ENCODE results near the gene AMPD2.
"Not testable (repeated sequence)": the region's sequence is repeated elsewhere in the genome, so short reads cannot be mapped to it uniquely, and the experiment has no call there.

Gene AMPD2

DNA sequence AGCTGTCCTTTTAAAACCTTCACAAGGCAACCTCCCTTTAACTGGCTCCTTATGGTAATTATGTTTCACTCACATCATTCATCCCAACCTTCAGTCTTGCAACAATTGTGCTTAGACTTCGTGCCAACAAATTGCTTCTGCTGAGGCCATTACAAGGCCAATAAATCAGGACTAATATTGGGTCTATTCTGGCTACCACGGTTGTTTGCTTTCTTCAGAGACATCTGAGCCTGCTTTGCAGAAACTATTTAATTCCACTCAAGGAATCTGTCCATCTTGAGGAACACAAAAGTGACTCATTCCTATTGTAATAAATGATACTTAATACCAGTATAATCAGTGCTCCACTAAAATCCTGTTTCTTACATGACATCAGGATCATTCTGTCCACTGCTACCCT is 33.7 kb downstream of the AMPD2 start:
- no peak for DNase-seq

DNA sequence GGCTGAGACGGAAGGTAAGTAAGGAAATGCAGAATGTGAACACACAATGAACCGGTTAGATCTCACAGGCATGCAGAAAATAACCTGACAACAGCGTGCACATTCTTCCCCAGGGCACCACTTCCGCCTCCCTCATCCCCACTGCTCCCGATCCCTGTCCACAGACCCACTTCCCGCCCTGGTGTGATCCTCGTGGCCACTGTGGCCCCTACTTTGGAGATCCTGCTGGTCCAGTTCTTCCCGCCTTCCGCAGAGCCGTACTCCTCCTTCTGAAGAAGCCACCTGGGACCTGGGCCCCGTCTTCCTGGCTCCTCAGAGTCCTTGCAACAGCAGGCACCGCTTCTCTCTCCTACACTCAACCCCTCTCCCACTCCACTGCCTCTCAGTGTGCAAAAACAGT is 34.9 kb downstream of the AMPD2 start:
- no peak for DNase-seq

DNA sequence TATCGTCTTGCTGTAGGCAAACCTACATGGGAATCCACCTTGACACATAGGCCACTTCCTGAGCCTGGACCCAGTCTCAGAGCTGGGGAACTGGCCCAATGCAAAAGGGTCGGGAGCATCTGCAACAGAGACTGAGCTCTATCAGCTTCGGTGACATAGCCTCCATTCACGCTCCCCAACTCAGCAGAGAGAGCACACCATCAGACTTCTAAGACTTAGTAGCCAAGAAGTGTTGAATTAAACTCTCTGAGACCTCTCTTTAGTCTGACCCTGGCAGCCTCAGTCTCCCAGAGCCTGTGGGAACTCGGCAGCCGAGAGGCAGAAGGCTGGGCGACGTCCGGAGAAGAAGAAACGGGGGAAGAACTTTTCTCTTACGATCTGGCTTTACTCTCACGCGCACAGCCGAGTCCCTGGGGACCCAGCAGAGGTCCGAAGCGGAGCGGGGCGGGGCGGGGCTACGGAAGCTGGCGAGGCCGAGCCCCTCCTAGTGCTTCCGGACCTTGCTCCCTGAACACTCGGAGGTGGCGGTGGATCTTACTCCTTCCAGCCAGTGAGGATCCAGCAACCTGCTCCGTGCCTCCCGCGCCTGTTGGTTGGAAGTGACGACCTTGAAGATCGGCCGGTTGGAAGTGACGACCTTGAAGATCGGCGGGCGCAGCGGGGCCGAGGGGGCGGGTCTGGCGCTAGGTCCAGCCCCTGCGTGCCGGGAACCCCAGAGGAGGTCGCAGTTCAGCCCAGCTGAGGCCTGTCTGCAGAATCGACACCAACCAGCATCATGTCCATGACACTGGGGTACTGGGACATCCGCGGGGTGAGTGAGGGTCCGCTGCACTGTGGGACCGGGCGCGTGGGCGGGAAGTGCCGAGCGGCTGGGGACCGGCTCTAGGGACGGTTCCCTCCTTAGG is 36.2 kb downstream of the AMPD2 start, which contains the start of gene GSTM4:
Gene GSTM4 (plus strand): TSS at position 485 of the 905 bp plus-strand sequence. CDS start 291 bp downstream, at position 776.
- peak in 1 of 2 experiments; percentile 64 for DNase-seq

DNA sequence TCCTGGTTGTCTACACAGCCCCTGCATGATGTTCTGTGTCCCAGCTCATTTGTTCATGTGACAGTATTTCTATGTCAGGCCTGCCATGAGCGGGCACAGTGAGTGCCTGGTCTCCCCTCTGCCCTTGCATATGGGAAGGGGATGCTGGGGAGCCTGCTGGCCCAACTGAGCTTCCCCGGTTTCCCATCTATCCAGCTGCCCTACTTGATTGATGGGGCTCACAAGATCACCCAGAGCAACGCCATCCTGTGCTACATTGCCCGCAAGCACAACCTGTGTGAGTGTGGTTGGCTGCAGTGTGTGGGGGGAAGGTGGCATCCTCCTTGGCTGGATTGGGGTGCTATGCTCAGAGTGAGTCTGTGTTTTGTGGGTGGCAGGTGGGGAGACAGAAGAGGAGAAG is 37.8 kb downstream of the AMPD2 start:
- DNase-seq, result no peak

DNA sequence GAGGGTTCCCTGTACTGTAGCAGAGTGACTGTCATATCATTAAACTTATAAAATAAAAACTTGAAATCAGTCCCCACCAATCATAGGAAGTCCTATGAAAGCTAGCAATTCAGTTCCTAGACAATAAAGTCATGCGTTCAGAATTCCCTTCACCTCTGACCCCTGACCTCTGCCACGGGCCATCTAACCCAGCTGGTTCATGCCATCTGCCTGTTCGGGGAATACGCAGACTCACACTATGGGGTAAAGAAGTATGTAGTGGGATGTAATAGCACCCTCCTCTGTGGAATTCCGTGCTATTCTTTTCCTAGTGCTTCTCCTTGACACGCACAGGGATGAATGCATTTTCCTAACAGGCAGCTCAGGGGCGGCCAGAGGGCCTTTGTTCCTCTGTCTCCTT is 38.3 kb downstream of the AMPD2 start:
- no peak for DNase-seq

DNA sequence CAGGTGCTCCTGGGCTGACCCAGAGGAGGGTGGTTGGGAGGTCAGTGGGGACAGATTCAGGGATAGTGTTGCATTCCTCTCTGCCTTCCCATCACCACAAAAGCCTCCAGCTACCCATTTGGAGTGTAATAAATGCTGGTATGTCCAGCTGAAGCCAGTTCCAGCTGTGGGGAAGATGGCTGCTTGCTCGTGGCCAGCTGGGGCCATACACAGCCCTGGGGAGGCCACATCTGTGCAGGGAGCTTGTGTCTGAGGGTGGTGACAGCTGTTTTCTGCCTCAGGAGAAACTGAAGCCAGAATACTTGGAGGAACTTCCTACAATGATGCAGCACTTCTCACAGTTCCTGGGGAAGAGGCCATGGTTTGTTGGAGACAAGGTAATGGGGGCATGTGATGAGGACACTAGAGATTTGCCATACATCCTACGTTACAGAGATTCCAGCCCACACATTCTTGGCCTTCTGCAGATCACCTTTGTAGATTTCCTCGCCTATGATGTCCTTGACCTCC is 39.0 kb downstream of the AMPD2 start:
- no peak for DNase-seq

DNA sequence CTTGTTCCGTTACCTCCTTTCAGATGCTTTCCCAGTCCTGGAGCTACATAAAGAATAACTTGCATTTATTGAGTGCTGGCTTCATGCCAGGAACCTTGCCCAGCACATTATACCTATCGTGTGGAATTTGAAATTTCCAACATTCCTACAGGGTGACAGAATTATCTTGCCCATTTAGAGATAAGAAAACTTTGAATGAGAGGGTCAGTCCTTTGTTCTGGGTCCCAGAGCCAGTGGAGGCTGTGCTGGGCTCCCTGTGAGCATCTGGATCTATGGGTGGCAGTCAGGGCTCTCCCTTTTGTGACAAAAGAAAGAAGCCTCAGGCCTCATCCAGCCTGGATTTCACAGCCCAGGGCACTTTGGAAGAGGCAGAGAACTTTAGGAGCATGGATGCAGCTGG is 39.5 kb downstream of the AMPD2 start:
- no peak for DNase-seq

DNA sequence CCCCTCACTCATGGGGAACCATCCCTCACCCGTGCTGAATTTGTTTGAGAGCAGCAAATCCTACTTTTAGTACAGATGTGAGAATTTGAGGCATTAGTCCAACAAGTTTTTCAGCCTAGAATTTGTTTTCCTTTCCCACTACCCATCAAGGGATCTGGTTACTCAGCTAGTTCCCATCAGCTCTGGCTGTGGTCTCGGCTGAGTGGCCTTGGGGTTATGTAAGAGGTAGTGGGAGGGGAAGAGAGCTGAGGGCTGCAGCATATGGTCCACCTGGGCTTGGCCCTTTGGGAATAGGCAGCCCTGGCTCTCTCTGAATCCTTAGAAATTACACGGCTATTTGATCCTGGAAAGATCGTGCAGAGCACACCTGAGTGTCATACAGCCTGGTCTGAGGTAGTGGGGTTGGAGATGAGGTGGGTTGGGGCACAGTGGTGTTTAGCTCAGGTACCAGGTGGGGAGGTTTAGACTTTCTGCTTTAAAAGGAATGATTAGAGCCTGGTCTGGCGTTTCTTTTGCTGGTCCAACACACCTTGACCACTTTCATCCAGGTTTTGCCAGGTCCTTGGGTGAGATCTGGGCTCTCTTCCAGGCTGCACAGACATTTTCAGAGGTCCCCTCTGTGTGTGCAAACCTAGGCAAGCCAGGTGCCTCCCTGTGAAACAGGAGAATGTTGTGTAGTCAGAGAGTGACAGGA is 40.5 kb downstream of the AMPD2 start:
- no peak for DNase-seq

DNA sequence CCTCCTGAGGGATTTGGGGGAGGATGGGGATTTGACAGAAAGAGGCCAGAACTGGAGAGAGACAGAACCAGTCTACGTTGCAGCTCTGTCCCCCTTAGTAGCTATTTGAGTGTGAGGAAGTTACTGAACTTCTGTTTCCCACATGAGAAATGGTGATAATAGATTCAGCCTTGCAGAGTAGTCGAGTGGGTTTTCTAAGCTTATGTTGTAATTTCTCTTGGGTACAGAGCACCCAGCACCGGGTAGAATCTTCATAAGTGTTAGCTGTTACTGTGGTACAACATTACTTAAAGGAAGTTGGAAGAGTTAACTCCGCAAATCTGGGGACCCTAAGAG is 41.0 kb downstream of the AMPD2 start:
- not testable (repeated sequence) for DNase-seq

DNA sequence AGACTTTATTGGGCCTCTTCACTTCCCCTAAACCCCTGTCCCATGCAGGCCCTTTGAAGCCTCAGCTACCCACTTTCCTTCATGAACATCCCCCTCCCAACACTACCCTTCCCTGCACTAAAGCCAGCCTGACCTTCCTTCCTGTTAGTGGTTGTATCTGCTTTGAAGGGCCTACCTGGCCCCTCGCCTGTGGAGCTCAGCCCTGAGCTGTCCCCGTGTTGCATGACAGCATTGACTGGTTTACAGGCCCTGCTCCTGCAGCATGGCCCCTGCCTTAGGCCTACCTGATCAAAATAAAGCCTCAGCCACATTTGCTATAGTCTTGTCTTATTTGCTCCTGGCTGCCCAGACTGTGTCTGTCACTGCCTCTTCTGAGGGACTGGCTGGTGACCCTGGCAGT is 41.8 kb downstream of the AMPD2 start:
- no peak for DNase-seq

DNA sequence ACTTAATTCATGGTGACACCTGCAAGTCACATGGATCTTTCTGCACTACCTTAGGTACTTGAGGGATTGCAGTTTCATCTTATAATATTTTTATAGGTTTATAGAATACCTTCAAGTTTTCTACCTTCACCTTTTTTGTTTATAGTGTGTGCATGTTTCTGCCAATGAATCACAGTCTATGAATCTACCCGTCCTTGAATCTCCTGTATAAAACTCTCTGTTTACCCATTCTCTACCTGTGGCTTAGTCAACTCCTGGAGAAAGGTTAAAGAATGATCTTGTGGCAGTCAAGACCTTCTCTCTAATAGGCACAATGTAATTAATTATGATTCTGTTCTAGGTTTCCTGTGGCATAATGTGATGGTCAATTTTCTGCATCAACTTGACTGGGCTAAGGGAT is 45.0 kb downstream of the AMPD2 start:
- no peak for DNase-seq

DNA sequence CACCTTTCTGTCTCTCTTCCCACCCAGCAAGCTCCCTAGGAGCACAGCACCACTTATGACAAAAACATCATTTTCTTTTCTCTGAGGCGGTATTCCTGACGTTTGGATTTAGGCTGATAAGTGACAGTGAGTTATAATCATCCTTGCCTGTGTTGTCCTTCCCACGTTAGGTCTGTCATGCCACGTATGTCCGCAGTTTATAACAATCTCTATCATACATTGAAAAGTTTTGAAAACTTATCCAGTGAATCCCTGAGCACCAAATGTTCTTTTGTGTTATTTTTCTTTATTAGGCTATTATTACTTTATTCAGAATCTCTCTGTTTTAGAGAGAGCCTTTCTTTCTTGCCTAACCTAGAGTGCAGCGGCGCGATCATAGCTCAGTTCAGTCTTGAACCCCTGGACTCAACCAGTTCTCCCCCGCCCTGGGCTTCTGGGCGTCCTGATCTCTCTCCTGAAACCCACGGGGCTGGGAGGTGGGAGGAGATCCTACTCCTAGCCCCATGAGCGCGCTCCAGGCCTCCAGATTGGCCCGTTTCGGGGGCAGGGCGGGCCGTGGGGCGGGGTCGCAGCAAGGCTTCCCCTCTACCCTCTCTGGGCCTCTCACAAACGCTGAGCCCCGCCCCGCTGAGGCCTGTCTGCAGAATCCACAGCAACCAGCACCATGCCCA is 48.0 kb downstream of the AMPD2 start, which contains the start of gene GSTM2:
Gene GSTM2 (plus strand): TSS at position 606 of the 671 bp plus-strand sequence. CDS start 59 bp downstream, at position 665.
- DNase-seq, result peak in 1 of 2 experiments; percentile 57

DNA sequence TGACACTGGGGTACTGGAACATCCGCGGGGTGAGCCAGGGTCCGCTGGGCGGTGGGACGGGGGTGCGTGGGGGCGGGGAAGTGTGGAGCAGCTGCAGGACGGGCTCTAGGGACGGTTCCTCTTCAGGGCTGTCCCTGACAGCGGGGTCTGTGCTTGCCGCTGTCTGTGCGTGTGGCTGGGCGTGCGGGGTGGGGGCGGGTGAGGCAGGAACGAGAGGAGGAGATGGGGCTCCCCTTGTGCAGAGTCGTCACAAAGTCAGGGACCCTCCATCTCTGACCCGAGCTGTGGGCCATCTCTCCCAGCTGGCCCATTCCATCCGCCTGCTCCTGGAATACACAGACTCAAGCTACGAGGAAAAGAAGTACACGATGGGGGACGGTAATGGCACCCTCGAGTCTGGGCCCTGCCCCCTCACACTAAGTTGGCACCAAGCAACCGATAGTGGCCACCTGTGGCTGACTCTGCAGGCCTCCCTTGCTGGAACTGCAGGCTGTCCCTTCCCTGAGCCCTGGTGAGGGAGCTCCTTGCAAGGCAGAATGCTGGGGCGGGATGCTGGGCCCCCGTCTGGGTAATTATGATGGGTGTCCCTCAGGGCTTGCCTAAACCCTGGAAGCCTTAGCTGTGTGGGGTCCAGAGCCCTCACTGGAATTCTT is 48.6 kb downstream of the AMPD2 start:
- no peak for DNase-seq

DNA sequence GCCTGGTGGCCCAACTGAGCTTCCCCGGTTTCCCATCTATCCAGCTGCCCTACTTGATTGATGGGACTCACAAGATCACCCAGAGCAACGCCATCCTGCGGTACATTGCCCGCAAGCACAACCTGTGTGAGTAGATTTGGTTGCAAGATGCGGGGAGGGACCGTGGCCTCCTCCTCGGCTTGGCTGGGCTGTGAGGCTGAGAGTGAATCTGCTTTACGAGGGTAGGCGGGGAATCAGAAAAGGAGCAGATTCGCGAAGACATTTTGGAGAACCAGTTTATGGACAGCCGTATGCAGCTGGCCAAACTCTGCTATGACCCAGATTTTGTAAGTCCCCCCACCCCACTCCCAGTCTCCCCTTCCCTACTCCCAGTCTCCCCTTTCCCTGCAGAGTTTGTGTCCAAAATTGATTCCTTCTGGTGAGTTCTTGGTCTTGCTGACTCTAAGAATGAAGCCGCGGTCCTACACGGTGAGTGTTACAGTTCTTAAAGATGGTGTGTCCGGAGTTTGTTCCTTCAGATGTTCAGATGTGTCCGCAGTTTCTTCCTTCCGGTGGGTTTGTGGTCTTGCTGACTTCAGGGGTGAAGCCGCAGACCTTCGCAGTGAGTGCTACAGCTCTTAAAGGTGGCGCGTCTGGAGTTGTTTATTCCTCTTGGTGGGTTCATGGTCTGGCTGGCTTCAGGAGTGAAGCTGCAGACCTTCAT is 49.8 kb downstream of the AMPD2 start:
- no peak for DNase-seq

DNA sequence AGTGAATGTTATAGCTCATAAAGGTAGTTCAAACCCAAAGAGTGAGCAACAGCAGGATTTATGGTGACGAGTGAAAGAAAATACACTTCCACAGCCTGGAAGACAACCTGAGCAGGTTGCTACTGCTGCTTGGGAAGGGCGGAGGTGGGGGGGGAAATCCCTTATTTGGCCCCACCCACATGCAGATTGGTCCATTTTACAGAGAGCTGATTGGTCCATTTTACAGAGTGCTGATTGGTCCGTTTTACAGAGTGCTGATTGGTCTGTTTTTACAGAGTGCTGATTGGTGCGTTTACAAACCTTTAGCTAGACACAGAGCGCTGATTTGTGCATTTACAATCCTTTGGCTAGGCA is 50.3 kb downstream of the AMPD2 start:
- not testable (repeated sequence) for DNase-seq

DNA sequence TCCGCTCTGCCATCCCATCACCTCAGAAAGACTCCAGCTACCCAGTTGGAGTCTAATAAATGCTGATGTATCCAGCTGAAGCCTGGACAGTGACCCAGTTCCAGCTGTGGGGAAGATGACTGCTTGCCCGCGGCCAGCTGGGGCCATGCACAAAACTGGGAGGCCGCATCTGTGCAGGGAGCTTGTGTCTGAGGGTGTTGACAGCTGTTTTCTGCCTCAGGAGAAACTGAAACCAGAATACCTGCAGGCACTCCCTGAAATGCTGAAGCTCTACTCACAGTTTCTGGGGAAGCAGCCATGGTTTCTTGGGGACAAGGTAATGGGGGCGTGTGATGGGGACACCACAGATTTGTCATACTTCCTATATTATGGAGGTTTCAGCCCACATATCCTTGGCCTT is 51.4 kb downstream of the AMPD2 start:
- DNase-seq, result no peak

DNA sequence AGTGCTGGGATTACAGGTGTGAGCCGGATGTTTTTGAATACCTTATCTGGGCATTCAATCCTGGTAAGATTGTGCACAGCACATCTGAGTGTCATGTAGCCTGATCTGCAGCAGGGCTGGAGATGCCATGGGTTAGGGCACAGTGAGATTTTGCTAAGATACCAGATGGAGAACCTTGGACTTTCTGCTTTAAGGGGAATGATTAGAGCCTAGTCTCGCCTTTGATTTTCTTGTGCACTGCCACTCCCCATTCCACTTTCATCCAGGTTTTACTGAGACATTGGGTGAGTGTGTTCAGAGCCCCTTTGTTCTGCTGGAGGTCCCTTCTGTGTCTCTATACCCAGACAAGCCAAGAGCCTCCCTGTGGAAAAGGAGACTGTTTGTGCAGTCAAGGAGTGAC is 54.2 kb downstream of the AMPD2 start:
- not testable (repeated sequence) for DNase-seq

DNA sequence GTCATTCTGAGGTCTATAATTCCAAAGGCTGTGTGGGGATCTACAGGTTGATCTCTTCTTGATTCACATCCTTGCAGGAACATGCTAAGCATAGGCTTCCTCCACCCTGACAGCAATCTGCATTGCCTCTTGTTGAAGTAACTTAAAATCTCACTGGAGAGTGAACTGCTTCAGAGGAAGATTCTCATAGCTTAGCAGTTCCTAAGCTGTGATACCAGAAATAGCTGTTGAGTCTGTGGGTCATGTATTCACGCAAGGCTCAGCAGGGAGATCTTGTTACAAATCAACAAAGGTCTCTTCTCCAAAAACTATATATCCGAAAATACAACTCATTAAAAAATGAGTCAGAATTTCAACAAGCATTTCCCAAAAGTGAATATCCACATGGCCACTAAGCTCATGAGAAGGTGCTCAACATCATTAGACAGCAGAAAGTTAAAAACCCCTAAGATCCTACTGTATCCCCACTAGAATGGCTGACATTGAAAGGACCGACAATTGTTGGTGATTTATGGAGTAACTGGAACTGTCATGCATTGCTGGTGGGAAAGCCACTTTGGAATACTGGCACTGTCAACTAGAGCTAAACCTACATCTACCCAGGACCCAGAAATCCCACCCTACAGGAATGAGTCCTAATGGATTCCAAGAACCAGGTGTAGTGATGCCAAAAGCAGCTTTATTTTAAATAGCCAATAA is 57.2 kb downstream of the AMPD2 start:
- DNase-seq, result not testable (repeated sequence)

DNA sequence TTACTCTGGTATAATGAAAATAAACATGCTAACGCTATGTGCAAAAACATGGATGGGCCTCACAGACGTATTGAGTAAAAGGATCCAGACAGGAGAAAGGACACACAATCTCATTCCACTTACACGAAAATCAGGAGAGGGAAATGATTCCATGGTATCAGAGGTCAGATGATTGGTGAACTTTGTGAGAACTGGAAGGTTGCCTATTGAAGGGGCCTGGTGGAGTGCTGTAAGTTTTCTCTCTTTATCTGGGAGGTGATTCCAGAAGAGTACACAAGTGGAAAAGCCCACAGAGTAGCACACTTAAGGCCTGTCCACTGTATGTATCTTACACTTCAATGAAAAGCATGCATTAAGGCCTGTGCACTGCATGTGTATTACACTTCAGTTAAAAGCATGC is 57.8 kb downstream of the AMPD2 start:
- no peak for DNase-seq

DNA sequence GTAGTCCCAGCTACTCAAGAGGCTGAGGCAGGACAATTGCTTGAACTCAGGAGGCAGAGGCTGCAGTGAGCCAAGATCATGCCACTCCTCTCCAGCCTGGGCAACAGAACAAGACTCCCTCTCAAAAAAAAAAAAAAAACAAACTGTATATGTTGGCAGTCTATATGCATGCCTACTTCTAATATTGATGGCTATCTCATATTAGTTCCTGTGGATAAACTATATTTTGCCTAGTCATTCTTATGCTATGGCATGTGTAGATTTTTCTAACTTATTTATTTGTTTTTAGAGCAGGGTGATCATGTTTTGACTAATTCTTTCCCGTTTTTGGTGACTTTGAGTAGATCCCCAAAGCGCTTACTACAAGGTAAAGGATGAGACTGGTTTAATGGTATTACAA is 59.0 kb downstream of the AMPD2 start:
- not testable (repeated sequence) for DNase-seq

Measured in NCI-H446 (cell line).